ENCODE measurements around the gene NTN4. TPM values are rescaled to one million over a fixed set of nuclear protein-coding genes. Genes with fewer than 3 reads are reported as not detected.
A peak's percentile ranks its signal among the peaks of the same experiment; 100 is the strongest.
"Not testable (repeated sequence)": the region's sequence is repeated elsewhere in the genome, so short reads cannot be mapped to it uniquely, and the experiment has no call there.

Gene NTN4
- 60.3 TPM for total RNA-seq

DNA sequence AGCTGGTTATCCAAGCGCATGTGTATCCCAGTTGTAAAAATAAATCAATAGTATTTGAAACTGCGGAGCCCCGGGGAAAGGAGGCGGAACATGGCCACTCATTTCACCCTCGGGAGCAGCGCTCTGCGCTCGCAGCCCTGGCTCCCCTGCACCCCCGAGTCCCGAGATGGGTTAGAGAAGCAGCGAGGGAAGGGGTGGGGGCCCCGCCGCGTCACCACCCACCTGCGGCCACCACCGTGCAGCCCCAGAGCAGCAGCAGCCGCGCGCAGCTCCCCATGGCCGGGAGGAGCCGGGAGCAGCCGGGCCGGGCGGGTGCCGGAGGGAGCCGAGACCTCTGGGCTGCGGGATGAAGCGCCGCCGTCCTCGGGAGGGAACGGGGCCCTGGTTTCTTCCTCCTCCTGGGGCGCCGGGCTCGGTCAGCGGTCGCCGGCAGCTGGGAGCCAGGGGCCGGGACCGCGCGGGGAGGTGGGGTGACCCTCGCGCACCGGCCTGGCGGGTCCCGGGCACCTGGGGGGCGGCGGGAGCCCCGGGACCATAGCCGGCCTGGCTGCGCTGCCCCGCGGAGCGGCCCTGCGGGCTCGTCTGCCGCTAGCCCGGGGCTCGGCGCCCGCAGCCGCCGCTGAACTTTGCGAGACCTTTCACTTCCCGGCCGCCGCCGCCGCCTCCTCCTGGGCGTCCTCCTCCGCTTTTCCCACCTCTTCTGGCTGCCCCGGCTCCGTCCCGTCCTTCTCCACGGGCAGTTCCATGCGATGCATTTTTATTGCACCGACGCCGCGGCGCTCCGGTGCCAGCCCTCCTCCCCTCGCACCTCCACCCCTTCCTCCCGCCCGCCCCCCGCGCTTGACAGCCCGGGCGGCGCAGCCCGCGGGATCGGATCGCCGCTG, at the start of gene NTN4:
Gene NTN4 (minus strand): TSS at position 732 of the 884 bp plus-strand sequence. CDS start 455 bp downstream, at position 277.
- DNase-seq (ENCODE audit: low spot score in 2 of 2) (peak in 1 of 2 donors; percentile 32), FAIRE-seq (no peak)

- no peak for DNase-seq (ENCODE audit: low spot score in 2 of 2)
- FAIRE-seq: no peak
Observed at GRCh38 chr12:95838125-95838524, 47.6 kb upstream of the NTN4 start.

DNA sequence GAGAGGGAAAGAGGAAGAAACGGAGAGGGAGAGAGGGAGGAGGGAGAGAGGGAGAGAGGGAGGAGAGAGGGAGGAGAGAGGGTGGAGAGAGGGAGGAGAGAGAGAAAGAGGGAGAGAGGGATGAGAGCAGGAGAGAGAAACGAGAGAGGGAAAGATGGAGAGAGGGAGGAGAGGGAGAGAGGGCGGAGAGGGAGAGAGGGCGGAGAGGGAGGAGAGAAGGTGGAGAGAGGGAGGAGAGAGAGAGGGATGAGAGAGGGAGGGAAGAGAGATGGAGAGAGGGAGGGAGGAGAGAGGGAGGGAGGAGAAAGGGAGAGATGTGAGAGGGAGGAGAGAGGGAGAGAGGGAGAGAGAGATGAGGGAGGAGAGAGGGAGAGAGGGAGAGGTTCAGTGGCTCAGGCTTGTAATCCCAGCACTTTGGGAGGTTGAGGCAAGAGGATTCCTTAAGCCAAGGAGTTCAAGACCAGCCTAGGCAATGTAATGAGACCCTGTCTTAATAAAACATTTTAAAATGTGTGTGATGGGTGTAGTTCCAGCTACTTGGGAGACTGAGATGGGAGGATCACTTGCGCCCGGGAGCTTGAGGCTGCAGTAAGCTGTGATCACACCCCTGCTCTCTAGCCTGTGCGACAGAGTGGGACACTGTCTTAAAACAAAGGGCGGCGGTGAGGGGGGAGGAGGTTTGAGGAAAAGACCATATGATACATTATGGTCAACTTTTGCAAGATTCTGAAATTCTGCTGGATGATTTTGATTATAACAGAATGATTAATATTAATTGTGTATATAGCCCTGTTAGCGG, 46.9 kb upstream of the NTN4 start:
- DNase-seq (ENCODE audit: low spot score in 2 of 2) (no peak), FAIRE-seq (no peak)

DNA sequence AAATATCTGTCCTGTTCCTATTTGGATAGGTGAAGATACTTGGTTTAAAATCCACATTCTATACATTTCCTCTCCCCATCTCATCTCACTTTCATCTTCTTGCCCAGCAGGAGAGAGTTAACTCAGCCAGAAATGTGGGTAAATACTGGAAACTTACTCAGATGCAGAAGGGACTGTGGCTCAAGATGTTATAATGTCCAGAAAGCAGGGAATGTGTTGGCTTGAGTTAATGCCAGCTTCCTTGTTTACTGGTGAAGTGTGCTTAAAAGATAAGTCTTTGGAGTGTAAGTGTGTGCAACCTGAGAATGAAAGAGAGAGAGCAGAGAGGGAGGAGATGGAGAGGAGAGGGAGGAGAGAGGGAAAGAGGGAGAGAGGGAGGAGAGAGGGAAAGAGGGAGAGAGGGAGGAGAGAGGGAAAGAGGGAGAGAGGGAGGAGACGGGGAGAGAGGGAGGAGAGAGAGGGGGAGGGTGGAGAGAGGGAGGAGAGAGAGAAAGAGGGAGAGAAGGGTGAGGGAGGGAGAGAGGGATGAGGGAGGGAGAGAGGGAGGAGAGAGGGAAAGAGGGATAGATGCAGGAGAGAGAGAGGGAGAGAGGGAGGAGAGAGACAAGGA, 46.2 kb upstream of the NTN4 start:
- FAIRE-seq: no peak
- no peak for DNase-seq (ENCODE audit: low spot score in 2 of 2)

DNA sequence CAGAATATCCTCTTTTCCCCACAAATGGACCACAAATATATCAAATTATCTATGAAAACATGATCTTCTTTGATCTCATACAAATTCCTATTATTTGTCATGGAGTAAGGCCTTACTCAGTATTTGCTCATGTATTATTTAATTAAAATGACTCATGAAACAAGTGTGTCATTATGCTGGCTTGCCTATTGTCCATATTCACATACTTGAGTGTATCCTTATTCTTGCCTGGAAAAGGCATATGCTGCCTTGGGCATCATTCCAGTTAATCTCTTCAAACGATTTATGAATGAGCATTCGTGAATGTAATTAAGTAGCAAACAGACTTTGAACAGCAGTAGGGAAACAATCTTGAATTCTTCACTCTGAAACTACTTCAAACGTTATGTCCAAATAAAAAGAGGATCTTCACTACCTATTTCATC, 45.6 kb upstream of the NTN4 start:
- no peak for FAIRE-seq
- no peak for DNase-seq (ENCODE audit: low spot score in 2 of 2)

DNA sequence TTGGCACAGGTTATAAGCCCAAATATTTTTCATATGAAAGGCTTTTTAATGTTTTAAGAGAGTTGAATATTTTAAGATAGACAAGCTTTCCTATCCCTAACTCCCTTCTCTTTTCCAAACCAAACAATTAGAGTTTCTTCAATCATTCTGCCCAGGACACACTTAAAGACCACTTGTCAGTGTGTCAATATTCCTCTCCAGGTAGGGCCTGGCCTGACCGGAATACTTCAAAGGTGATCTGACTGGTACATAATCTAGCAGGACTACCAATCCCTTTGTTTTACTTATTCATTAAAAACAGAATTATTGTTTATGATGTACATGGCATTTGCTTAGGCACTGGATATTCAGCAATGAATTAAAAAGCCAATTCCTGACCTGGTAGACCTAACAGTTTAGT, 44.0 kb upstream of the NTN4 start:
- no peak for FAIRE-seq
- DNase-seq (ENCODE audit: low spot score in 2 of 2): no peak

DNA sequence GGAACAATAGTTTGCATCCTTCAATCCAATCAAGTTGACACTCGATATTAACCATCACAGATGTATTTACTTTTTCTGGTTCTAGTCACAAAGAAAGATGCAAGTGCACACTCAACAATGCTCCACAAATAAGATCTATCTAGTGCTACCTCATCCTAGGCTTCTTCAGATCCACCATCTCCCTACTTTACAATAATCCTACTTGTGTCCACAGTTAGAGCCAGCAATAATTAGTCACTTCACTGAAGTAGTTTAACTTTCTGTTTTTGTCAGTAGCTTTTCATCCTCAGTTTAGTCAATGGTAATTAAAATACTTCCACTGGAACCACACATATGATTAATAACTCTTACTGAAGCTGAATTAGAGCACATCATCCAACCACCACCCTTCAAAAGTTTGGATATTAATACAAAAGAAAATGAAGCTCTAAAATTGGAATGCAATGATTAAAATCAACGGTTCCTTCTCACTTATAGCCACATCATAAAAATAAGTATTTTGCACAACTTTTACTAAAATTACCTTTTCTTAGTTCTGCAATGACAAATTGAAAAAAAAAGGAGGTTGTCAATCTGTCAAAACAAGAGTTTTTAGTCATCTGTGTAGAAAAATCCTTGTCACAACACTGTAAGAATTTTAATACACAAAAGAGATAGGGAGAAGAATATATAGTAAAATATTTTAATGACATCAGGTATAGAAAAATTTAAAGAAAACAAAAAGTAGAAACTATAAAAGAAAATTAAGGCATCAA, 39.9 kb upstream of the NTN4 start:
- FAIRE-seq (no peak), DNase-seq (ENCODE audit: low spot score in 2 of 2) (no peak)

DNA sequence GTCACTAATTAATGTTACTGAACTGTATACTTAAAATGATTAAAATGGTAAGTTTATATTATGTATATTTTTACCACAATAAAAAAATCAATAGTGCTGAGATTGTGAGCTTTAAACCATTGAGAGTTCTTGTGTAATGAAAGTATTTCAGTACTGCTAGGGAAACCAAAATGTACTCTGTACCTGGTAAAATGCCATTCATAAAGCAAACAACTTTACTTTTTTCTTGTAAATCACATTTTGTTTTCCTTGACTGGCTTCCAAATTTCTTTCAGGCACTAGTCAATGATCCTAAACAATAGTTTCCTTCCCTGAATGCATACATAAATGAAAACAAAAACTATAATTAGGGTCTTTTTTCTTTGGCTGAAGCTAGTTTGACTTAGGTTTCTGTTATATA, 38.8 kb upstream of the NTN4 start:
- FAIRE-seq (no peak), DNase-seq (ENCODE audit: low spot score in 2 of 2) (no peak)

GRCh38 chr12:95820096-95820703, 29.6 kb upstream of the NTN4 start:
- peak; percentile 8 to 36 for DNase-seq (ENCODE audit: low spot score in 2 of 2)
- no peak for FAIRE-seq

- FAIRE-seq: peak; percentile 94
- DNase-seq (ENCODE audit: low spot score in 2 of 2): peak in 1 of 2 donors; percentile 27
Observed at GRCh38 chr12:95815632-95816212, 25.2 kb upstream of the NTN4 start.

DNA sequence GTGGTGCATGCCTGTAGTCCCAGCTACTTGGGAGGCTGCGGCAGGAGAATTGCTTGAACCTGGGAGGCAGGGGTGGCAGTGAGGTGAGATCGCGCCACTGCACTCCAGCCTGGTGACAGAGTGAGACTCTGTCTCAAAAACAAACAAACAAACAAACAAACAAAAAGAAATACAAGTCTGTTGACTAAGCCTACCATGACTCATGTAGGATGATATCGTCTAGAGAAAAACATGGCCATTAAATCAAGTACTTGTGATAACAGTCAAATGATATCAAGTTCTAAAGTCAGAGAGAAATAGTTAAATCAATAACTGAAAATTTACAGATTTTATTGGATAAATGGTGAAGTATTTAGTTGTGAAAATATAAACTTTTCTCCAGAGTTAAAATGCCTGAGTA, 21.6 kb upstream of the NTN4 start:
- not testable (repeated sequence) for DNase-seq (ENCODE audit: low spot score in 2 of 2); FAIRE-seq

- no peak for DNase-seq (ENCODE audit: low spot score in 2 of 2)
Observed at GRCh38 chr12:95810411-95810810, 19.8 kb upstream of the NTN4 start.

GRCh38 chr12:95809000-95809680, 18.6 kb upstream of the NTN4 start:
- no peak for DNase-seq (ENCODE audit: low spot score in 2 of 2)
- FAIRE-seq: no peak

More at GRCh38 chr12:95810411-95810810, 19.8 kb upstream of the NTN4 start:
- FAIRE-seq: no peak

GRCh38 chr12:95808146-95808545, 17.6 kb upstream of the NTN4 start:
- no peak for FAIRE-seq
- no peak for DNase-seq (ENCODE audit: low spot score in 2 of 2)

GRCh38 chr12:95805864-95806671, 15.5 kb upstream of the NTN4 start:
- DNase-seq (ENCODE audit: low spot score in 2 of 2): no peak
- no peak for FAIRE-seq

DNA sequence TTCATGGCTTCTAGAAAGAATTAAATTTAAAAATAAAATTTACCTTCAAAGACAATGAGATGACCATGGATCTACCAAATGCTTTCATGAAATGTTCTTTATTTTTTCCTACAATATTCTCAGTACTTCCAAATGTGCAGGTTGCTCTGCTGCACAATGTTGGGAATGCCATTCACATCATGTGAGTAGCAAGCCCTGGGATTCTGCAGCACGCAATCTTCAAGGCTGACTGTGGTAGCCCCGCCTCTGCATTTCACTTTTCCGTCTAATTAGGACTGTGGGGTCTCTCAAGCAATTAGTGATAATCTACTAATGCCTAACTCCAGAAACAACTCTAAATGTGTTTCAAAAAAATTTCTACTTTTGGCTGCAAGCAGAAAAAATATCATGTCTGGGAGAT, 13.7 kb upstream of the NTN4 start:
- FAIRE-seq: no peak
- DNase-seq (ENCODE audit: low spot score in 2 of 2): no peak

GRCh38 chr12:95803817-95804216, 13.3 kb upstream of the NTN4 start:
- no peak for FAIRE-seq
- DNase-seq (ENCODE audit: low spot score in 2 of 2): no peak

Data from frontal cortex (tissue), 4 donors.